GM23248 (cell line): ENCODE measurements around the gene TCF7L2.

Source experiments
- EZH2 ChIP-seq: fragments of 200-600 bp; sonication (generic); IDR thresholded peaks from 2 replicates; pipeline ENCODE4 v1.6.1; 2018; ENCODE audit warnings: antibody characterized with exemption, mild to moderate bottlenecking; ENCODE audit not compliant: insufficient read depth, poor library complexity, severe bottlenecking
- EZH2phosphoT487 ChIP-seq: fragments of 200-600 bp; sonication (generic); IDR thresholded peaks from 2 replicates; pipeline ENCODE4 v1.6.1; 2018; ENCODE audit warnings: antibody characterized with exemption, moderate library complexity, mild to moderate bottlenecking, low read depth; ENCODE audit not compliant: insufficient read depth

DNA sequence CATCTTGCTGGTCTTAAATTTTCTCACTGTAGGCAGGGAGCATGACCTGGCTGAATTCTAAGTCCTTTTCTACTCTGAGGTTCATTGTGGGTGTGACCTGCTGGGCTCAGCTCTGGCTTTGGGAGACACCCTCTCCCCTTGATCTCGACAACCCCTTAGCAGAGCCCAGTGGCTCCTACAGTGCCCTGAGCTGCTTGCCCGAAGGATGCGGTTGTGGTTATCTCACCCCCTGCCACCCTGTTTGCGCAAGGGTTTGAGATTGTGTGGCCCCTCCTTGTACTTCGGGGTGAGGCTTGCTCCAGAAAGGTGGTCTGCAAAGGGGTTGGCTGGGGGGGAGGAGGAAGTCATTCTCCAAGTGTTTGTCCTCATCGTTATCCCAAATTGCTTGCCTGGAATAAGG lies 55.3 kb downstream of the TCF7L2 start:
- no peak for TF ChIP-seq EZH2
- no peak for TF ChIP-seq EZH2phosphoT487
